Measurements from ENCODE around the gene PSMG4.

GRCh38 chr6:3220366-3220765 is 38.4 kb upstream of the PSMG4 start:
- no peak for TF ChIP-seq CTCF (IDR thresholded peaks at IDR 0.05)
- no peak for TF ChIP-seq POLR2AphosphoS5 (IDR thresholded peaks at IDR 0.05)

Data from stomach (tissue), 4 donors.